ENCODE results near the gene GPR55. TPM values are rescaled to one million over a fixed set of nuclear protein-coding genes. Genes with fewer than 3 reads are reported as not detected.
"Not testable (repeated sequence)": the region's sequence is repeated elsewhere in the genome, so short reads cannot be mapped to it uniquely, and the experiment has no call there.

Gene GPR55, protein sequence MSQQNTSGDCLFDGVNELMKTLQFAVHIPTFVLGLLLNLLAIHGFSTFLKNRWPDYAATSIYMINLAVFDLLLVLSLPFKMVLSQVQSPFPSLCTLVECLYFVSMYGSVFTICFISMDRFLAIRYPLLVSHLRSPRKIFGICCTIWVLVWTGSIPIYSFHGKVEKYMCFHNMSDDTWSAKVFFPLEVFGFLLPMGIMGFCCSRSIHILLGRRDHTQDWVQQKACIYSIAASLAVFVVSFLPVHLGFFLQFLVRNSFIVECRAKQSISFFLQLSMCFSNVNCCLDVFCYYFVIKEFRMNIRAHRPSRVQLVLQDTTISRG
- total RNA-seq, result not detected
- long read RNA-seq, result 0 reads

DNA sequence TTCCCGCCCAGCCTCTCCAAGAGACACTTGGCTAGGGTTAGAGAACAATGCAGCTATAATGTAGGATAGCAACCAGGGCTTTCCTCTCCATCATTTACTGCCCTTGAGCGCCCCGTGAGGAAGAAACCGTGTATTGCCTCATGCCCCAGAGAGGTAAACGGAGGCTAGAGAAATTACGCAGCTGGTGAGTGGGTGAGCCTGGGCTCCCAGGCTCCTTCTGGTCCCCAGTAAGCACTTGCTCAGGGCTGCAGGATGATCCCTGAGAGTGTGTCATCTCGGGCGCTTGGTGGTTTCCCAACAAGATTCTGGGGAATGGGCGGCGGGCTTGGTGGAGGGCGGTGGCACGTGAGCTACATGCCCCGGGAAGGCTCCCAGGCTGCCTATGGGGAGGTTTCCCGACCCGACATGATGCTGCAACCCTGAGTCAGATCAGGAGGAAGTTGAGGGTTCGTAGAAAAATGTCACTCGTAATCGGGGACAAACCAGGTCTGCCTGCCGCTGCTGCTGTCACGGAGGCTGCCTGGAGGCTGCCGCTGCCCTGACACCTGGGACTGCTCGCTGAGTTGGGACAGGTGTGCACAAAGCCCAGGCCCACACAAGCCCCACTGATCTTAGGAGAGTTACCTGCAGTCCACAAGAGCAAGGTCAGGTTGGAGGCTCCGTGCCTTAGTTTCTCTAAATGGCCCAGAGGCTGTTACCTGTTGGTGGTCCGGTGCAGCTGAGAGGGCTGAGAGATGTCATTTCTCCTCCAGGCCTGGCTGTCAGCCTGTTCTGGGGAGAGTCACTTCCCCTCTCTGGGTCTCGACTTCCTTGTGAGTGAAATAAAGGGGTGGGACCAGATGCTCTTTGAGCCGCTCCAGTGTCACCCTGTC, at the start of gene GPR55:
Gene GPR55 (minus strand): TSS at position 773 of the 872 bp plus-strand sequence. CDS start 14,280 bp downstream, outside the sequence.
- no peak for DNase-seq

DNA sequence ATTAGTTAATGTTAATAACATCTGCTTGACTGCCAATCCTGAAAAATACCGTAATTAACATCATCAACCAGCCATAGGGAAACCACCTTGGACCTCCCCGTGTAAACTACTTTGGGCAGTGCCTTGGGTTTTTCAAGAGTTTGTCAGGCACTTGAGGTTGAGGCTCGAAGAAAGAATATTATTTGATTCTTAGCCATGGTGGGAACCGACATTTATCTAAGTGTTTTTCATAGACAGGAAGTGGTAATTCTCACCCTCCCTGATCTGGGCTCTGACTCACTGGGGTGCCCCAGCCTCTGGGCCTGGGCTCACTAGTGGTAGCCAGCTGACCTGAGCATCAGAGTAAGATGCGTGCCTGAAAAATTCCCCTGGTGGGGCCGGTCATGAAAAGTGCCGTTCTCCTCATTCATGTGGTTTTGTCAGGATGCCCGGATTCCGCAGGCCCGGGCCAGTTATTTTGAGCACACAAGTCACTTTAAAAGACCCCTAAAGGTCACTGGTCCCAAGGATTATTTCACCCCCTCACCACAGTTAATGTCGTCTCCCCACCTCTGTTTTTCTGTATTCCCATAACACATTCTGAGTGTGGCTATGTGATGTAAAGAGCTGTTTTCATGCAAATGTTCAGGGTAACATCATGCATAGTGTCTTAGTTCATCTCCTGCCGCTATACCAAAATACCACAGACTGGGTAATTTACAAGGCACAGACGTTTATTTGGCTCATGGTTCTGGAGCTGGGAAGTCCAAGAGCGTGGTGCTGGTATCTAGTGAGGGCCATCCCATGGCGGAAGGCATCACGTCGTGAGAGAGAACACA, 49.3 kb upstream of the GPR55 start:
- ATAC-seq (ENCODE audit: poor library complexity) (no peak), DNase-seq (no peak)
- intact Hi-C loops (cut with DNase I), result no loop called here

More for the DNA sequence above, at the start of gene GPR55:
- intact Hi-C loops (cut with DNase I), result no loop called here
- ATAC-seq (ENCODE audit: poor library complexity), result peak; percentile 36

DNA sequence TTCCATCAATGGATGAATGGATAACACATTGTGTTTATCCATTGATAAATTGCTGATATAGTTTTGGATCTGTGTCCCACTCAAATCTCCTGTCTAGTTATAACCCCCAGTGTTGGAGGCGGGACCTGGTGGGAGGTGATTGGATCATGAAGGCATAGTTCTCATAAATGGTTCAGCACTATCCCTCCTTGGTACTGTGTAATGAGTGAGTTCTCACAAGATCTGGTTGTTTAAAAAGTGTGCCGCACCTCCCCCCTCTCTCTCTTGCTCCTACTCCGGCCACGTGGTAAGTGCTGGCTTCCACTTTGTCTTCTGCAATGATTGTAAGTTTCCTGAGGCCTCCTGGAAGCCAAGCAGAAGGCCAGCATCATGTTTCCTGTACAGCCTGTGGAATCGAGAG, 47.0 kb upstream of the GPR55 start:
- intact Hi-C loops (cut with DNase I), result no loop called here
- DNase-seq, result no peak
- ATAC-seq (ENCODE audit: poor library complexity), result no peak

DNA sequence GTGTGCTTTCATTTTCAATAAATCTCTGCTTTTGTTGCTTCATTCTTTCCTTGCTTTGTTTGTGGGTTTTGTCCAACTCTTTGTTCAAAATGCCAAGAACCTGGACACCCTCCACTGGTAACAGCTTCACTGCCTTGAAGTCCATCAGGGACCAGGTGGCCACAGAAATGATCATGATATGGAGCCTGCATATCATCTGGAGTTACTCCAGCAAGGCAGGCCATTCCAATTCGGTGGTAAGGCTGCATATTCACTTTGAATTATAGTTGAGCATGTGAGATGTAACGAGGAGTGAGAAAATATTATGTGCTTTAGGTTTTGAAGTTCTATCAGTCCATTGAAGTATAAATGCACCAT, 44.6 kb upstream of the GPR55 start:
- no peak for ATAC-seq (ENCODE audit: poor library complexity)
- no peak for DNase-seq
- intact Hi-C loops (cut with DNase I), result no loop called here

DNA sequence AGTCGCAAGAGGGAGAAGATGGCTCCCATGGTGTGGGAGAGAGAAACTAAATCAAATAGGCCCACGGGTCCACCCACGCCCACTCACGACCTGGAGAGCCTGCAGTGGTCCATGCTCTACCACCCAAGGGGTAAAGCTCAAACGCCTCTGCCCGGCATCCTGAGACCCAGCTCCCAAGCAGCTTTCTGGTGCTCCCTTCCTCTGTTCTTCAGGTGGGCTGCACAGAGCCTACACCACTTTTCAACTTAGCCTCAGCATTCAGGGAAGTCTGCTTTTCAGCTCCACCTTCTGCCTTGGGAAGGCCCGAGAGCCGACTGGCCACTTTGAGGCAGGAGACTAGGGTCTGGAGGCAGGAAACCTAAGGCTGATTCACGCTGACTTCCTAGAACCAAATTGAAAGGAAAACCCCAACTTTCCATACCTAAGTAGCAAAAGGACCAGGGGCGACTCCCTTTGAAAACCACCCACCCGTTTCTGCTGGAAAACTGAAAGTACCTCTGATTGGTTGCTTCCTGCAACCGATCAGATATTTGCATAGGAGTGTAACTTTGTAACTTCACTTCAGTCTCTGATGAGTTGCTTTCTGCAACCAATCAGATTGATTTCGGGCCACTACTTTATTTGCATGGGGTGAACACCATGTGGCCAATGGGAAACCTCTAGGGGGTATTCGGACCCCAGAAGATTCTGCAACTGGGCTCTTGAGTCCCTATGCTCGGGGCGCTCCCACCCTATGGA, 44.0 kb upstream of the GPR55 start:
- ATAC-seq (ENCODE audit: poor library complexity) (no peak), DNase-seq (no peak)
- intact Hi-C loops (cut with DNase I), result no loop called here

DNA sequence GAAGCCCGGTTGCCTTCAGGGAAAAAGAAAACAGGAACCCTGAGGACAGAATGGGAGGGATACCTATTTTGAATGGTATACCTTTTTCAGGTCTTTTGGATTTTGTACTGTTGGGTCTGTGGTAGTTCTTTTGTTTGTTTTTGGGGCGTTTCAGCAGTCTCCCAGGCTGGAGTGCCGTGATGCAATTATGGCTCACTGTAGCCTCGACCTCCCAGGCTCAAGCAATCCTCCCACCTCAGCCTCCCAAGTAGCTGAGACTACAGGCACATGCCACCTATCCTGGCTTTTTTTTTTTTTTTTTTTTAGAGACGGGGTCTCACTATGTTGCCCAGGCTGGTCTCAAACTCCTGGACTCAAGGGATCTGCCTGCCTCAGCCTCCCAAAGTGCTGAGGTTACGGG, 43.3 kb upstream of the GPR55 start:
- intact Hi-C loops (cut with DNase I); DNase-seq; ATAC-seq (ENCODE audit: poor library complexity): not testable (repeated sequence)

DNA sequence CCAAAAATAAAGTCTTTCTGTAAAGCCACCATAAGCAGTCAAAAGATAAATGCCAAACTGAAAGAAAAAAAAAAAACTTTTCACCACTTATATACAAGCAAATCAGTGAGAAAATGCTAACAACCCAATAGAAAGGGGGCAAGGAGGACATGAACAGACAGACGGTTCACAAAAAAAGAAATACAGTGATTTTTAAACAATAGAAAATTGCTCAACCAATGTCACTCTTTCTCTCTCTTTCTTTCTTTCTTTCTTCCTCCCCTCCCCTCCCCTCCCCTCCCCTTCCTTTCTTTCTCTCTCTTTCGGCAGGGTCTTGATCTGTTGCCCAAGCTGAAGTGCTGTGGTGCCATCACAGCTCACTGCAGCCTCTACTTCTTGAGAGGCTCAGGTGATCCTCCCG, 42.1 kb upstream of the GPR55 start:
- intact Hi-C loops (cut with DNase I), result no loop called here
- ATAC-seq (ENCODE audit: poor library complexity), result no peak
- no peak for DNase-seq

DNA sequence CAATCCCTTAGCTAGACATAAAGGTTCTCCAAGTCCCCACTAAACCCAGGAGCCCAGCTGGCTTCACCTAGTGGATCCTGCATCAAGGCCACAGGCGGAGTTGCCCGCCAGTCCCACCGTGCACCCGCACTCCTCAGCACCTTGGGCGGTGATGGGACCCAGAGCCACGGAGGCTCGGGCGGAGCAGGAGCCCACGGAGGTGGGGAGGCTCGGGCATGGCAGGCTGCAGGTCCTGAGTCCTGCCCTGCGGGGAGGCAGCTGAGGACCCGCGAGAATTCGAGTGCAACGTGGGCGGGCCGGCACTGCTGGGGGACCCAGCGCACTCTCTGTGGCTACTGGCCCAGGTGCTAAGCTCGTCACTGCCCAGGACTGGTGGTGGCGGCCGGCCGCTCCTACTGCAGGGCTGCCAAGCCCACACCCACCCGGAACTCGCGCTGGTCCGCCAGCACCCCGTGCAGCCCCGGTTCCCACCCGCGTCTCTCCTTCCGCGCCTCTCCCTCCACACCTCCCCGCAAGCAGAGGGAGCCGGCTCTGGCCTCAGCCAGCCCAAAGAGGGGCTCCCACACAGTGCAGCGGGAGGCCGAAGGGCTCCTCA, 39.2 kb upstream of the GPR55 start:
- ATAC-seq (ENCODE audit: poor library complexity), result no peak
- DNase-seq, result no peak
- intact Hi-C loops (cut with DNase I), result no loop called here

DNA sequence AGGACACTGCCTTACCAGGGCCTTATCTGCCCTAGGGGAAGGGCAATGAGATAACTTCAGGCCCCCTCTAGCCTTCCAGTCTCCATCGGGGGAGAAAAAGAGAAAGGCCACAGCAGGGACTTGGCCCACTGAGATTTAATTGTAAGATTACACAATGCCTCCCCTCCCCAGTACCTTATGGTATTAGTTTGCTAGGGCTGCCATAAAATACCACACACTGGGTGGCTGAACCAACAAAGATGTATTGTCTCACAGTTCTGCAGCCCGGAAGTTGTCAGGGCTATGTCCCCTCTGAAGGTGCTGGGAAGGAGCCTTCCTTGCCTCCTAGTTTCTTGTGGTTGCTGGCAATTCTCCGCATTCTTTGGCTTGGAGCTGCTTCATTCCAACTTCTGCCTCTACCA, 36.0 kb upstream of the GPR55 start:
- ATAC-seq (ENCODE audit: poor library complexity) (no peak), DNase-seq (no peak)
- intact Hi-C loops (cut with DNase I), result no loop called here

DNA sequence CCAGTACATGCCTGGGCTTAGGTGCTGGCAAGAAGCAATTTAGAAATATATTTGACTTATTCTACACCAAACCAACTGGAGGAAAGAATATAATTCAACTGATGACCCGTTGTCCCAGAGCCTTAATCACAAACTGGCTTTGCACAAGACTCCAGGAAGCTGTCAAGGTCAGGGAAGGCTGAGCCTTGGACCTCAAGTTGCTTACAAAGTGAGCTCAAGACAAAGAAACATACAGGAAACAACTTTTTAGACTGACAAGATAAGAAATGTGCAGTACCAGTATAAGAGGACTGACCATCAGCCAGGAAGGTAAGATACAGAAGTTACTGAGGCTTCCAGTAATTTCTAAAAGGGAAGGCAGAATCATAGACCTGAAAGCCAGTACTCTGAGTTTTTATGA, 35.0 kb upstream of the GPR55 start:
- intact Hi-C loops (cut with DNase I), result no loop called here

DNA sequence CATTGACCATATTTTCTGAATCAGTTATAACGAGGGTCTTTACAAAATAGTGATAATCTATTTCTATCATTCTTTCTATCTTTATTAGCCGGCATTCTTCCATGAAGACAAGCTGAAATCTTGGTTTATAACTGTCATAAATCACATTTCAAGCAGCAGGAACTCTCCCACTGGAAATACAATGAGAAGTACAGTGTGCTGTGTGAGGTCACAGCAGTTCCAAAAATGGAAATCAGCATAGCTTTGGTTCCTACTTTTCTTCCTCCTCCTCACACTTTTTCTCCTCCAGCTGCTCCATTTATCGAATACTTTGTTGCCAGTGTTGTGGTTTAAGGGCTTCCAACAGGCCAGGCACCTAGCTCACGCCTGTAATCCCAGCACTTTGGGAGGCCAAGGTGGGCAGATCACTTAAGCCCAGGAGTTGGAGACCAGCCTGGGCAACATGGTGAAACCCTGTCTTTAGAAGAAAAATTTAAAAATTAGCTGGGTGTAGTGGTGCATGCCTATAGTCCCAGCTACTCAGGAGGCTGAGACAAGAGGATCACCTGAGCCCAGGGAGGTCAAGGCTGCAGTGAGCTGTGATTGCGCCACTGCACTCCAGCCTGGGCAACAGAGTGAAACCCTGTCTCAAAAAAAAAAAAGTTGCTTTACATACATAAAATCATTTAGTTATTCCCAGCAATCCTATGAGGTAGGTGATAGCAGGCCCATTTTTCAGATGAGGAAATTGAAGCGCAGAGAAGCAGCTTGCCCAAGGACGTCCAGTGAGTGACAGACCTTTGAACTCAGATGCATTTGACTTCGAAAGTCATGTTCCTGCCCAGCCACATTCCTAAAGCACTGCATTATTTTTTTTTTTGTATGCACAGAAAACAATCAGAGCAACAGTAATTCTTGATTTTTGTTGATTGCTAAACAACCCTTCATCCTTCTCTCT, 34.0 kb upstream of the GPR55 start:
- ATAC-seq (ENCODE audit: poor library complexity), result no peak
- no peak for DNase-seq
- intact Hi-C loops (cut with DNase I), result no loop called here

More for the DNA sequence above, 35.0 kb upstream of the GPR55 start:
- no peak for ATAC-seq (ENCODE audit: poor library complexity)
- no peak for DNase-seq

DNA sequence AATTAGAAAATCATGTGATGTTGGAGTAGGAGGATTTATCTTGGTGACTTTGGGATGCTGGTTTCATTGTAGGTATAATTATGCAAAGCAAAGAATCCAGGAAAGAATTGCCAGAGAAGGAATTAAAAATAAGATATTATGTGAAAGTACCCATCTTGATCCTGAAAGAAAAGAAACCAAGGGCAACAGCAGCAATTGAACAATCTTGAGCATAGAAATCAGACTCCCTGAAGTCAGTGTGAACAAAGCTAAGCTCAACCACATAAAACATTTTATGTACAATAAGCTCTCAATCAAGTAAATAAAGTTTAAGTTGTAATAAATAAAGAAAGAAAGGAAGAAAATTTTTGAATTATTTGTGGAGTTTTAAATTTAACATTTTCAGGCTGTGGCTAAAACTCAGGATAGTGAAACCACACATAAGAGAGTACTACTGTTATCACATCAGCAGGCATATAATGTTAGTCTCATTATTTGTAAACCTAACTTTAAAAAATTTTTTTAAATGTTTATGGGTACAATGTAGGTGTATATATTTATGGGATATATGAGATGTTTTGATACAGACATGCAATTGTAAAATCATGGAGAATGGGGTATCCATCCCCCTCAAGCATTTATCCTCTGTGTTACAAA, 32.8 kb upstream of the GPR55 start:
- DNase-seq (no peak), ATAC-seq (ENCODE audit: poor library complexity) (no peak)
- intact Hi-C loops (cut with DNase I), result no loop called here

DNA sequence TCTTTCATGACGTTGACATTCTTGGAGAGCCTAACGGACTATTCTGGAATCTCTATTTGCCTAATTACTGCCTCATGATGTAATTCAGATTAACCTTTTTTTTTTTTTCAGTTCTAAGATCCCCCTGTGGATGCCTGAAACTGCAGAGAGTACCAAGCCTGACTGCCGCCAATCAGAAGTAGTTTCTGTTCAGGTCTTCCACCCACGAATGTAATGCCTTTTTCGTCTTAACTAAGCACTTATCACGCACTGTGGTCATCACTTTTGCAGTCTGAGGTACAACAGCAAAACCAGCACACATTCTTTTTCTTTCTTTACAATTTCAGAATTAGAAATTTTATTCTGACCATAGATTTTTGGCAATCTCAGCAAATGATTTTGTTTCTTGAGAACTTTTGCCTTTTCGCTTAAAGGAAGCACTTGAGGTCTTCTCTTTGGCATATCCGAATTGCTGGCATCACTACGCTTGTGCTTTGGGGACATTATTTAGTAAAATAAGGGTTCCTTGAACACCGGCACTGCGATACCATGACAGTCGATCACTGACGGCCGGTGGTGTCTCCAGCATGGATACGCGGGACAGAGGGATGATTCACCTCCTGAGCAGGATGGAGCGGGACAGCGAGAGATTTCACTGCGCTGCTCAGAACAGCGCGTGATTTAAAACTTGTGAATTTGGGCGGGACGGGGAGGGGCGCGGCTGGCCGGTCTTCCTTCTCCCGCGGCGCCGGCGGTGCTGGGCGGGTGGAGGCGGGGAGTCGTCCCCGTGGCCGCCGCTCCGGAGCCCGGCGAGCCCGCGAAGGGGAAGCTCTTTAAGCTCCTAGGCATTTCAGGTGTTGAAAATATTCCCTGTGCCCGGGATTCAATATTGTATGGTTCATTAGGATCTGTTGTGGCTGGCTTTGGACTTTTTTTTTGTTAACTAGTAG, 32.0 kb upstream of the GPR55 start:
- intact Hi-C loops (cut with DNase I), result no loop called here
- DNase-seq (peak; percentile 65), ATAC-seq (ENCODE audit: poor library complexity) (peak; percentile 88)

DNA sequence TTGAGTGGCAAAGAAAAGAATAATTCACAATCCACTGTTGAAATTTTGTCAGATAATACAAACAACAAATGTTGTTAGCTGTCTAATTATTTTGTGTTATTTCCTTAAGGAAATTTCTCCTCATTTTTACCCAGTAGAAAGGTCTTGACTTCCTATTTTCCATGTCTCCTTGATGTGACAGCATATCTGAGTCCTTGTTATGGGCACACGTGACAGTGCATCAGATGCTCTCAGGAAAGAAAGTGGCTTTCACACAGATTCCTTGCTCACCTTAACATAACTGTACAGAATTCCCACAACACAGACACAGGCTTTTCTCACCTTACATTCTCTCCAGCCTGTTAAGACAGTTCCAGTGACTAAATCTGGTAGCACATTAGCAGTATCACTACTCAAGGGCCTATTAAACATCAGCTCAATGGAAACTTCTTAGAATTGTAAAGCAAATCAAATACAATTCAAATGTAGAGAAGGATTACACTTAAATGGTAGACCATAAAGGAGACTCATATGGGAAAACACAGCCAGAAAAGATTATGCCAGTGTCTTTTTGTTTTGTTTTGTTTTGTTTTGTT, 30.2 kb upstream of the GPR55 start:
- ATAC-seq (ENCODE audit: poor library complexity), result no peak

DNA sequence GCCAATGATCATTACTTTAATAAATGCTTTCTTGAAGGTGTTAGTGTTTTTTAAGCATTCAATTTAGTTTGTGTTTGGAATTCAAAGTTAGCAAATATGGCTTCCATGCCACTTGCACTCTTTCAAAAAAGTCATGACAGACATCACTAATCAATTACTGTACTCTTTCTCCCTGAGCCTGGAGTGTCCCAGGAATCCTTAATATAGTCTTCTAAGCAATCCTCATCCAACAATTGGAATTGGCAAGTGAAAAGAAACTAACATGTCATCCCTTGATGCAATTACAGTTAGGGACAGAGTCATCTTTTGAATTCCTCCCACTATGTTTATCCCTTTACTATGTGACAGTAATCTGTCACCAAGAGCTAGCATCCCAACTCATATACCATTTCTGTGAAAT, 29.7 kb upstream of the GPR55 start:
- no peak for ATAC-seq (ENCODE audit: poor library complexity)
- no peak for DNase-seq
- intact Hi-C loops (cut with DNase I), result no loop called here

More for the DNA sequence above, 30.2 kb upstream of the GPR55 start:
- DNase-seq, result no peak
- intact Hi-C loops (cut with DNase I), result no loop called here
